ENCODE results near the gene ABCA10. TPM values are rescaled to one million over a fixed set of nuclear protein-coding genes. Genes with fewer than 3 reads are reported as not detected.

ABCA10 gene
- total RNA-seq, 1 donor from 2014 or later = 6.9 TPM

- DNase-seq (no peak), ATAC-seq (ENCODE audit: poor library complexity) (no peak)
- intact Hi-C loops (cut with DNase I) = no loop called here
Observed at GRCh38 chr17:69130627-69131296, 97.9 kb downstream of the ABCA10 start.

- intact Hi-C loops (cut with DNase I) = no loop called here
- DNase-seq (no peak), ATAC-seq (ENCODE audit: poor library complexity) (no peak)
Observed at GRCh38 chr17:69123626-69124025, 105.0 kb downstream of the ABCA10 start.

- no peak for DNase-seq
- no peak for ATAC-seq (ENCODE audit: poor library complexity)
- intact Hi-C loops (cut with DNase I) = no loop called here
Observed at GRCh38 chr17:69122065-69122464, 106.6 kb downstream of the ABCA10 start.

GRCh38 chr17:69117855-69118784, 110.5 kb downstream of the ABCA10 start:
- intact Hi-C loops (cut with DNase I) = no loop called here
- ATAC-seq (ENCODE audit: poor library complexity) (peak; percentile 68), DNase-seq (no peak)

- ATAC-seq (ENCODE audit: poor library complexity) (no peak), DNase-seq (no peak)
- intact Hi-C loops (cut with DNase I) = no loop called here
Observed at GRCh38 chr17:69111794-69112193, 116.8 kb downstream of the ABCA10 start.

GRCh38 chr17:69105907-69106730, 122.5 kb downstream of the ABCA10 start:
- intact Hi-C loops (cut with DNase I) = no loop called here
- ATAC-seq (ENCODE audit: poor library complexity) (no peak), DNase-seq (no peak)

GRCh38 chr17:69103557-69104233, 124.9 kb downstream of the ABCA10 start:
- no peak for ATAC-seq (ENCODE audit: poor library complexity)
- intact Hi-C loops (cut with DNase I) = no loop called here
- no peak for DNase-seq

- ATAC-seq (ENCODE audit: poor library complexity) (no peak), DNase-seq (no peak)
- intact Hi-C loops (cut with DNase I) = no loop called here
Observed at GRCh38 chr17:69098625-69099024, 130.0 kb downstream of the ABCA10 start.

Small RNA genes within 50 kb of the gene (microRNA-seq; reads per million reads assigned to microRNA genes)
- gene MIR4524A (not detected), gene MIR4524B (not detected)

Other genes starting within 250 kb of the ABCA10 start
- 31.7 TPM for gene ABCA9, start 167.9 kb downstream of the ABCA10 start, total RNA-seq
- 29.7 TPM for gene ABCA6, start 86.9 kb downstream of the ABCA10 start, total RNA-seq
- gene ABCA5, start 98.3 kb upstream of the ABCA10 start, total RNA-seq = 20.2 TPM
- gene MAP2K6, start 185.9 kb upstream of the ABCA10 start, total RNA-seq = 2.8 TPM